ENCODE measurements around the gene TNNC1. TPM values are rescaled to one million over a fixed set of nuclear protein-coding genes. Genes with fewer than 3 reads are reported as not detected.

TNNC1 gene
- total RNA-seq, 1 donor: 0.54 TPM

- DNase-seq (ENCODE audit: low read depth in 2 of 3, low spot score in 2 of 3): no peak
Observed at GRCh38 chr3:52402706-52403270, 51.1 kb downstream of the TNNC1 start.

DNA sequence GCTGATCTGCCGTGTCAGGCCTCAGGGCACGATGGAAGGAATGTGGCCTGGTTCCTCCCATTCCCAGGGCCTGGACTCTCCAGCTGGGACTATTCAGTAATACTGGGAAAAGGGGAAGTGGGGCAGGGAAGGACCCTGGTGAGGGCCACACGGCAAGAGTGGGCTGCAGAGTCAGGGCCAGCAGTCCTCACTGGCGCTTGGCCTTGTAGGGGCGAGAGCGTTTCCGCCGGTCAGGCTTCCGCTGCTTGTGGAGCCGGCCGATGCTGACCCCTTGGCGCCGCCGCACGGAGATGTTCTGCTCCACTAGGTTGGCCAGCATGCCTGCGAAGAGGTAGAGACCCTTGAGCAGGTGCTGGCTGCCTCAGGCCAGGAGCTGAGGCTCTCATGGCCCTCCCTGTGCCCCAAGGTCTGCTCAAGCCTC, 51.7 kb downstream of the TNNC1 start:
- no peak for DNase-seq (ENCODE audit: low read depth in 2 of 3, low spot score in 2 of 3)

- no peak for DNase-seq (ENCODE audit: low read depth in 2 of 3, low spot score in 2 of 3)
Observed at GRCh38 chr3:52401551-52401950, 52.3 kb downstream of the TNNC1 start.

Other genes starting within 250 kb of the TNNC1 start
- gene TLR9, start 228.4 kb downstream of the TNNC1 start, total RNA-seq: under 0.01 TPM
- 157 TPM for gene TWF2, start 214.9 kb downstream of the TNNC1 start, total RNA-seq
- 11.6 TPM for gene PPM1M, start 208.3 kb downstream of the TNNC1 start, total RNA-seq
- gene WDR82, start 175.4 kb downstream of the TNNC1 start, total RNA-seq: 62.2 TPM
- 36.6 TPM for gene GLYCTK, start 166.2 kb downstream of the TNNC1 start, total RNA-seq
- gene DNAH1, start 137.7 kb downstream of the TNNC1 start, total RNA-seq: 47.1 TPM
- gene BAP1, start 44.0 kb downstream of the TNNC1 start, total RNA-seq: 106 TPM
- 17.5 TPM for gene PHF7, start 43.4 kb downstream of the TNNC1 start, total RNA-seq
- gene SEMA3G, start 8.9 kb downstream of the TNNC1 start, total RNA-seq: 0.54 TPM
- 70.6 TPM for gene NISCH, start 1.6 kb upstream of the TNNC1 start, total RNA-seq
- 19.1 TPM for gene STAB1, start 41.3 kb upstream of the TNNC1 start, total RNA-seq
- gene NT5DC2, start 79.8 kb upstream of the TNNC1 start, total RNA-seq: 40.4 TPM
- 1.9 TPM for gene UQCC5, start 82.6 kb upstream of the TNNC1 start, total RNA-seq
- 63.3 TPM for gene PBRM1, start 231.9 kb upstream of the TNNC1 start, total RNA-seq
- gene GNL3, start 232.0 kb upstream of the TNNC1 start, total RNA-seq: 22.6 TPM

Data from hematopoietic multipotent progenitor cell (in vitro differentiated cells).